A549 (cell line): ENCODE data around the gene GLIPR1L2. TPM values are rescaled to one million over a fixed set of nuclear protein-coding genes. Genes with fewer than 3 reads are reported as not detected.

Experiments used
- ATAC-seq, 2 experiments: fragments of 200-7000 bp in 1 of 2; fragments of >200 bp in 1 of 2; cut with Nextera tagmentation in 1 of 2; cut with Tn5 transposase in 1 of 2; 3 replicates each; pipeline versions ENCODE4 v1.8.0 to v1.9.1; 2018 to 2020; ENCODE audit warnings: mild to moderate bottlenecking in 1 of 2, moderate library complexity in 1 of 2
- CTCF ChIA-PET: fragments of 300-600 bp; sonication (Branson Sonifier 250); formaldehyde crosslinking; extraction: SDS; loops from one replicate; lab custom pipeline; 2021; ENCODE audit warnings: antibody characterized with exemption, inconsistent platforms; lab: Yijun Ruan, JAX
- POLR2A ChIA-PET: fragments of 350-600 bp; formaldehyde crosslinking; extraction: SDS; loops from one replicate; lab custom pipeline; 2021; ENCODE audit warnings: antibody characterized with exemption, inconsistent platforms; lab: Yijun Ruan, JAX
- DNase-seq, 2 experiments: peaks; one replicate each; pipeline versions ENCODE4 v3.0.0 to v3.0.0-alpha.2; 2011 to 2016; ENCODE audit warnings: low read depth in 1 of 2, low spot score in 1 of 2
- FAIRE-seq: peaks from 2 replicates; lab custom pipeline; 2011; peaks lifted over from hg19 to GRCh38; lab: Jason Lieb, UNC
- H3K27ac ChIP-seq, 2 experiments: fragments of >200 bp; sonication (Bioruptor Twin); formaldehyde crosslinking; 3 replicates each; pipeline ENCODE4 v1.5.1; 2016 to 2017
- H3K4me1 ChIP-seq: fragments of >200 bp; sonication (Bioruptor Twin); formaldehyde crosslinking; 3 replicates; pipeline ENCODE4 v1.6.1; 2016
- H3K4me2 ChIP-seq: fragments of >200 bp; sonication (Bioruptor Twin); formaldehyde crosslinking; 3 replicates; pipeline ENCODE4 v1.6.1; 2016
- H3K4me3 ChIP-seq: fragments of >200 bp; sonication (Bioruptor Twin); formaldehyde crosslinking; 3 replicates; pipeline ENCODE4 v1.5.1; 2016
- H3K9me3 ChIP-seq: fragments of >200 bp; sonication (Bioruptor Twin); formaldehyde crosslinking; 3 replicates; pipeline ENCODE4 v1.6.1; 2016
- CEBPB ChIP-seq, 2 experiments: fragments of >200 bp in 1 of 2; sonication (Bioruptor Twin) in 1 of 2; formaldehyde crosslinking in 1 of 2; IDR thresholded peaks; 2 replicates each; pipeline ENCODE4 v1.6.1; 2012 to 2016
- CHD4 ChIP-seq: fragments of 200-600 bp; sonication (generic); IDR thresholded peaks from 2 replicates; pipeline ENCODE4 v1.6.1; 2016; ENCODE audit warnings: antibody characterized with exemption, mild to moderate bottlenecking, borderline replicate concordance
- E2F6 ChIP-seq: IDR thresholded peaks from 2 replicates; pipeline ENCODE4 v1.6.1; 2012; ENCODE audit warnings: low read depth, borderline replicate concordance
- EHF ChIP-seq: fragments of 250-450 bp; sonication (Bioruptor Pico); IDR thresholded peaks from 2 replicates; pipeline ENCODE4 v1.5.0; 2020; ENCODE audit warnings: mild to moderate bottlenecking
- FOSB ChIP-seq: fragments of 250-450 bp; sonication (Bioruptor Pico); IDR thresholded peaks from 2 replicates; pipeline ENCODE4 v1.5.0; 2020; ENCODE audit warnings: mild to moderate bottlenecking, moderate library complexity
- FOSL2 ChIP-seq, 2 experiments: fragments of 450-650 bp in 1 of 2; fragments of >200 bp in 1 of 2; sonication (Bioruptor Twin) in 1 of 2; formaldehyde crosslinking; IDR thresholded peaks; 2 replicates each; pipeline versions ENCODE4 v1.5.0 to v1.6.1; 2016 to 2020; ENCODE audit warnings: mild to moderate bottlenecking in 1 of 2, moderate library complexity in 1 of 2
- FOXS1 ChIP-seq: fragments of 250-450 bp; sonication (Bioruptor Pico); IDR thresholded peaks from 2 replicates; pipeline ENCODE4 v1.5.0; 2020; ENCODE audit warnings: mild to moderate bottlenecking, moderate library complexity
- GATA3 ChIP-seq: IDR thresholded peaks from 2 replicates; pipeline ENCODE4 v1.6.1; 2012; ENCODE audit warnings: borderline replicate concordance
- HDAC2 ChIP-seq: fragments of 200-600 bp; sonication (generic); IDR thresholded peaks from 2 replicates; pipeline ENCODE4 v1.6.1; 2016
- HES2 ChIP-seq: fragments of >200 bp; sonication (Bioruptor Twin); formaldehyde crosslinking; IDR thresholded peaks from 2 replicates; pipeline ENCODE4 v1.6.1; 2016
- HEYL ChIP-seq: fragments of 250-450 bp; sonication (Bioruptor Pico); IDR thresholded peaks from 2 replicates; pipeline ENCODE4 v1.8.0; 2021; ENCODE audit warnings: mild to moderate bottlenecking, moderate library complexity
- KDM1A ChIP-seq: fragments of 200-600 bp; sonication (generic); IDR thresholded peaks from 2 replicates; pipeline ENCODE4 v1.6.1; 2016; ENCODE audit warnings: low read depth, mild to moderate bottlenecking
- MAFK ChIP-seq: fragments of 450-650 bp; IDR thresholded peaks from 2 replicates; pipeline ENCODE4 v1.6.1; 2014; ENCODE audit not compliant: partially characterized antibody
- MAZ ChIP-seq: fragments of 150-350 bp; IDR thresholded peaks from 2 replicates; pipeline ENCODE4 v1.6.1; 2014; ENCODE audit warnings: antibody characterized with exemption, low read depth, low read length, borderline replicate concordance
- MYC ChIP-seq: IDR thresholded peaks from 2 replicates; pipeline ENCODE4 v1.6.1; 2012; ENCODE audit warnings: mild to moderate bottlenecking, inconsistent platforms, low read length, improper control_type of control experiment, borderline replicate concordance
- NPAS2 ChIP-seq: fragments of 250-450 bp; sonication (Bioruptor Pico); IDR thresholded peaks from 2 replicates; pipeline ENCODE4 v1.8.0; 2022; ENCODE audit warnings: mild to moderate bottlenecking, moderate library complexity, borderline replicate concordance
- NR3C1 ChIP-seq: fragments of >200 bp; sonication (Bioruptor Twin); formaldehyde crosslinking; IDR thresholded peaks from 3 replicates; pipeline ENCODE4 v1.6.1; 2017
- PHF8 ChIP-seq: fragments of 200-600 bp; sonication (generic); IDR thresholded peaks from 2 replicates; pipeline ENCODE4 v1.6.1; 2016; ENCODE audit warnings: low read depth, mild to moderate bottlenecking, antibody characterized with exemption, moderate library complexity, borderline replicate concordance
- REST ChIP-seq: fragments of 200-600 bp; sonication (generic); IDR thresholded peaks from 2 replicates; pipeline ENCODE4 v1.6.1; 2016; ENCODE audit warnings: antibody characterized with exemption, mild to moderate bottlenecking, moderate library complexity
- ZC3H11A ChIP-seq: fragments of 450-650 bp; IDR thresholded peaks from 2 replicates; pipeline ENCODE4 v1.6.1; 2014; ENCODE audit warnings: antibody characterized with exemption, mild to moderate bottlenecking
- WGBS: methylation state at CpG from one replicate; pipeline ENCODE4 v1.1.6; 2017; ENCODE audit errors: missing lambda C conversion rate; 5-methylcytosine and 5-hydroxymethylcytosine counted together
- polyA plus RNA-seq, 4 experiments: library from polyadenylated mRNA; depleted of rRNA in 3 of 4; stranded (reverse); fragments of >200 nt; fragmentation: RNase III in 1 of 4; extraction: RNeasy Plus Mini Kit Qiagen cat#74134 plus additional on column Dnase treatment in 1 of 4; gene quantifications; 2 replicates in 3 of 4; 3 replicates in 1 of 4; pipeline ENCODE4 v1.2.3, GENCODE V29; 2011 to 2017
- TF ChIP-seq, protein P1 (sequence below): fragments of 250-450 bp; sonication (Bioruptor Pico); IDR thresholded peaks from 2 replicates; pipeline ENCODE4 v1.5.0; 2021; ENCODE audit warnings: mild to moderate bottlenecking, moderate library complexity, borderline replicate concordance
- TF ChIP-seq, protein P2 (sequence below): fragments of >200 bp; sonication (Bioruptor Twin); formaldehyde crosslinking; IDR thresholded peaks from 3 replicates; pipeline ENCODE4 v1.6.1; 2016

The GLIPR1L2 gene
- polyA plus RNA-seq, 2 of the 4 experiments (the other 2 are of a cell fraction) = 0.40 to 0.90 TPM

- H3K4me2 ChIP-seq = peak overlapping the region; percentile 90
- peak overlapping the region; percentile 48; the same call in 2 of the 3 replicates for H3K4me3 ChIP-seq
- DNase-seq = no peak
- no peak for ATAC-seq
- ChIA-PET CTCF (interaction anchor here (0.7 to 3.5 kb wide), 4 partner anchors 55 to 96 kb away, joined by 3 to 46 read pairs (median 10); partner anchors contain the start of gene GLIPR1L1), POLR2A (no interaction called here)
- peak overlapping the region; percentile 9 to 74; a peak in 4 of 6 replicates for H3K27ac ChIP-seq
- peaks cover 25% of the 10 kb centered on the region; the same call in 2 of the 3 replicates for H3K4me1 ChIP-seq
- whole genome bisulfite sequencing = 17% methylated on average over 1 of the region's 1 CpG
- FAIRE-seq = no peak
- TF ChIP-seq FOXS1 (CRISPR knock-in tag) = no peak
- no peak for TF ChIP-seq HES2
- no peak for TF ChIP-seq KDM1A
- TF ChIP-seq HEYL (CRISPR knock-in tag) = no peak
- TF ChIP-seq MYC = no peak
- TF ChIP-seq, protein P1, sequence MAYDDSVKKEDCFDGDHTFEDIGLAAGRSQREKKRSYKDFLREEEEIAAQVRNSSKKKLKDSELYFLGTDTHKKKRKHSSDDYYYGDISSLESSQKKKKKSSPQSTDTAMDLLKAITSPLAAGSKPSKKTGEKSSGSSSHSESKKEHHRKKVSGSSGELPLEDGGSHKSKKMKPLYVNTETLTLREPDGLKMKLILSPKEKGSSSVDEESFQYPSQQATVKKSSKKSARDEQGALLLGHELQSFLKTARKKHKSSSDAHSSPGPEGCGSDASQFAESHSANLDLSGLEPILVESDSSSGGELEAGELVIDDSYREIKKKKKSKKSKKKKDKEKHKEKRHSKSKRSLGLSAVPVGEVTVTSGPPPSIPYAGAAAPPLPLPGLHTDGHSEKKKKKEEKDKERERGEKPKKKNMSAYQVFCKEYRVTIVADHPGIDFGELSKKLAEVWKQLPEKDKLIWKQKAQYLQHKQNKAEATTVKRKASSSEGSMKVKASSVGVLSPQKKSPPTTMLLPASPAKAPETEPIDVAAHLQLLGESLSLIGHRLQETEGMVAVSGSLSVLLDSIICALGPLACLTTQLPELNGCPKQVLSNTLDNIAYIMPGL = no peak
- no peak for TF ChIP-seq NR3C1
- TF ChIP-seq ZC3H11A = no peak
- H3K9me3 ChIP-seq = no peaks in the 10 kb centered on the region
These were observed 1.2 kb upstream of the GLIPR1L2 start for GRCh38 chr12:75389706-75390105.

- TF ChIP-seq GATA3 (no peak), MAZ (no peak), FOSL2 (IDR thresholded peaks at IDR 0.05) (no peak), FOSL2 (CRISPR knock-in tag; IDR thresholded peaks at IDR 0.05) (peak; percentile 94), REST (no peak), MAFK (peak; percentile 95), EHF (no peak), PHF8 (peak; percentile 40; the same call in 1 of the 2 replicates)
- CTCF ChIA-PET = interaction anchor here (0.7 to 3.5 kb wide), 21 partner anchors 11 to 136 kb away, joined by 3 to 46 read pairs (median 5); partner anchors contain the start of genes GLIPR1, GLIPR1L1 and KRR1
- H3K27ac ChIP-seq = peak overlapping the region; percentile 74 to 91
- no peak for FAIRE-seq
- DNase-seq = no peak
- POLR2A ChIA-PET = interaction anchor here (0.6 to 1.9 kb wide), 6 partner anchors 45 to 641 kb away, joined by 3 to 25 read pairs (median 8); partner anchors contain the start of genes CAPS2, GLIPR1, KRR1 and PHLDA1
- H3K9me3 ChIP-seq = no peaks in the 10 kb centered on the region
- peak overlapping the region; percentile 90 for H3K4me2 ChIP-seq
- H3K4me1 ChIP-seq = peaks cover 25% of the 10 kb centered on the region; the same call in 2 of the 3 replicates
- peak overlapping the region; percentile 48 for H3K4me3 ChIP-seq
- 10% methylated on average over 6 of the region's 6 CpGs for WGBS
- ATAC-seq = peak in 1 of 2 experiments; percentile 43; a peak in 2 of 6 replicates
These were observed 562 bp upstream of the GLIPR1L2 start for GRCh38 chr12:75390156-75390898.

DNA sequence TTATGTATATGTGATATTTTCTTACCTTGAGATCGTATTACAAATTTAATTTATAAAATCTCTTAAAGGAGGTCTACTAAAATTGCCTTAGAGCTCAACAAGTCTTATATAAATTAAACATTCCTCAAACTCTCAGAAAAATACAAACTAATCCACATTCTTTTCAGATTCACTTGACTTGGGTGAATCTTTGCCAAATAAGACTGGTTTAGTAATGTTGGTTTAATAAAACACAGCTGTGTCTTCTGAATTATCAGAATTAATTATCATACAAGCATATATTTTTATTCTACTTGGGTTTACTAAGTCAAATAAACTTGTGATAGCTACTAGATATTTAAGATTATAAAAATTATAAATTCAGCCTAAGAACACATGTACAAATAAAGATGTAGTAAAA lies 13.3 kb downstream of the GLIPR1L2 start:
- Histone ChIP-seq H3K4me3 (no peak overlapping the region), H3K4me1 (no peaks in the 10 kb centered on the region), H3K27ac (no peak overlapping the region), H3K4me2 (no peak overlapping the region), H3K9me3 (no peaks in the 10 kb centered on the region)
- DNase-seq = no peak
- ChIA-PET CTCF (interaction anchor here (4.4 kb wide), 1 partner anchor 13 kb away, joined by 18 read pairs; the partner anchor contains the start of gene GLIPR1L2), POLR2A (no interaction called here)
- ATAC-seq = no peak
- 50% methylated on average over 1 of the region's 1 CpG for WGBS
- FAIRE-seq = peak; percentile 59
- TF ChIP-seq E2F6 = no peak
- no peak for TF ChIP-seq MYC
- no peak for TF ChIP-seq NPAS2 (CRISPR knock-in tag)
- TF ChIP-seq CHD4 = no peak
- no peak for TF ChIP-seq FOSL2 (IDR thresholded peaks at IDR 0.05)
- TF ChIP-seq FOSL2 (CRISPR knock-in tag; IDR thresholded peaks at IDR 0.05) = no peak
- TF ChIP-seq FOSB (CRISPR knock-in tag) = no peak
- no peak for TF ChIP-seq HDAC2
- TF ChIP-seq, protein P2, sequence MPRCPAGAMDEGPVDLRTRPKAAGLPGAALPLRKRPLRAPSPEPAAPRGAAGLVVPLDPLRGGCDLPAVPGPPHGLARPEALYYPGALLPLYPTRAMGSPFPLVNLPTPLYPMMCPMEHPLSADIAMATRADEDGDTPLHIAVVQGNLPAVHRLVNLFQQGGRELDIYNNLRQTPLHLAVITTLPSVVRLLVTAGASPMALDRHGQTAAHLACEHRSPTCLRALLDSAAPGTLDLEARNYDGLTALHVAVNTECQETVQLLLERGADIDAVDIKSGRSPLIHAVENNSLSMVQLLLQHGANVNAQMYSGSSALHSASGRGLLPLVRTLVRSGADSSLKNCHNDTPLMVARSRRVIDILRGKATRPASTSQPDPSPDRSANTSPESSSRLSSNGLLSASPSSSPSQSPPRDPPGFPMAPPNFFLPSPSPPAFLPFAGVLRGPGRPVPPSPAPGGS = no peak
- TF ChIP-seq PHF8 = no peak
- no peak for TF ChIP-seq CEBPB (IDR thresholded peaks at IDR 0.05)
- no peak for TF ChIP-seq EHF
